Rectal smooth muscle tissue (tissue), 1 donor: ENCODE results near the gene ANO3.

Experiments used
- H3K27ac ChIP-seq: one replicate; pipeline ENCODE4 v1.7.0; 2013; ENCODE audit warnings: low read depth, low read length, inconsistent platforms
- H3K27me3 ChIP-seq: one replicate; pipeline ENCODE4 v1.7.0; 2013; ENCODE audit warnings: low read length; ENCODE audit not compliant: control insufficient read depth, insufficient read depth
- H3K36me3 ChIP-seq: one replicate; pipeline ENCODE4 v1.7.0; 2013; ENCODE audit warnings: low read length; ENCODE audit not compliant: control insufficient read depth, insufficient read depth
- H3K4me1 ChIP-seq: one replicate; pipeline ENCODE4 v1.7.0; 2013; ENCODE audit warnings: low read length; ENCODE audit not compliant: control insufficient read depth, insufficient read depth
- H3K4me3 ChIP-seq: one replicate; pipeline ENCODE4 v1.7.0; 2013; ENCODE audit warnings: low read length
- H3K9ac ChIP-seq: one replicate; pipeline ENCODE4 v1.7.0; 2013; ENCODE audit warnings: low read length

ANO3 gene

DNA sequence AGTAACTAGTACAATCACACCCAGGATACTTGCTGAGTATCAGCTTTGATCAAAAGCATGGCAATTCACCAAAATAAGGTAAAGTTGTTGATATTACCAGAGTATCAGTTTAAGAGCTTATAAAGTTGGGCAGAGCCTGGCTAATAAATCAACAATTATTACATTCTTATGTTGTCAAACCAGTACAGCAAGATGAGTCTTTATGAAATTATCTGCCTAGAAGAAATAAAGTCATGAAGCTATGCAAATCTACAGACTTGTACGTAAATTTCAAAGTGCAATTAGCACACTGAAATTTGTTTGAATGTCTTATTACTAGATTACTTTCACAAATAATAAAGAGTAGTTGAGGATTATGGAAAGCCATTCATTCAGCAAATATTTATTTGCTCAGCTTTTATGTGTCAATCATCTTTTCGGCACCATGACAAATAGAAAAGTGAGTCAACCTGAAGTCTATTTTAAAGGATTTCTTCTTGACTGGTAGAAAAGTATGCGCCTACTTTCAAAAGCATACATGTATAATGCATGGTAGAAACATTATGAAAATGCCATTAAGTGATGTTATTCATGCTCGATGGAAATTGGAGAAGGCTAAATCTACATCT is 5.0 kb upstream of the ANO3 start:
- no peaks in the 10 kb centered on the region for H3K4me1 ChIP-seq
- H3K27me3 ChIP-seq = no peaks in the 10 kb centered on the region
- H3K27ac ChIP-seq = no peak overlapping the region
- no peak overlapping the region for H3K4me3 ChIP-seq
- H3K9ac ChIP-seq = no peak overlapping the region
- H3K36me3 ChIP-seq = no peaks in the 10 kb centered on the region

GRCh38 chr11:26329206-26329605 is 2.7 kb upstream of the ANO3 start:
- Histone ChIP-seq H3K4me1 (no peaks in the 10 kb centered on the region), H3K36me3 (no peaks in the 10 kb centered on the region), H3K4me3 (no peak overlapping the region), H3K9ac (no peak overlapping the region), H3K27ac (no peak overlapping the region), H3K27me3 (no peaks in the 10 kb centered on the region)

GRCh38 chr11:26330262-26330661 is 1.7 kb upstream of the ANO3 start:
- H3K27ac ChIP-seq = no peak overlapping the region
- no peaks in the 10 kb centered on the region for H3K4me1 ChIP-seq
- H3K9ac ChIP-seq = no peak overlapping the region
- H3K36me3 ChIP-seq = no peaks in the 10 kb centered on the region
- no peak overlapping the region for H3K4me3 ChIP-seq
- no peaks in the 10 kb centered on the region for H3K27me3 ChIP-seq

GRCh38 chr11:26332572-26332915 is 614 bp downstream of the ANO3 start:
- peak overlapping the region; percentile 55 for H3K4me3 ChIP-seq
- no peaks in the 10 kb centered on the region for H3K36me3 ChIP-seq
- H3K9ac ChIP-seq = no peak overlapping the region
- H3K27me3 ChIP-seq = no peaks in the 10 kb centered on the region
- H3K4me1 ChIP-seq = no peaks in the 10 kb centered on the region
- no peak overlapping the region for H3K27ac ChIP-seq

GRCh38 chr11:26333906-26334305 is 2.0 kb downstream of the ANO3 start:
- H3K9ac ChIP-seq = no peak overlapping the region
- no peak overlapping the region for H3K27ac ChIP-seq
- H3K27me3 ChIP-seq = no peaks in the 10 kb centered on the region
- no peaks in the 10 kb centered on the region for H3K4me1 ChIP-seq
- H3K4me3 ChIP-seq = no peak overlapping the region
- no peaks in the 10 kb centered on the region for H3K36me3 ChIP-seq

DNA sequence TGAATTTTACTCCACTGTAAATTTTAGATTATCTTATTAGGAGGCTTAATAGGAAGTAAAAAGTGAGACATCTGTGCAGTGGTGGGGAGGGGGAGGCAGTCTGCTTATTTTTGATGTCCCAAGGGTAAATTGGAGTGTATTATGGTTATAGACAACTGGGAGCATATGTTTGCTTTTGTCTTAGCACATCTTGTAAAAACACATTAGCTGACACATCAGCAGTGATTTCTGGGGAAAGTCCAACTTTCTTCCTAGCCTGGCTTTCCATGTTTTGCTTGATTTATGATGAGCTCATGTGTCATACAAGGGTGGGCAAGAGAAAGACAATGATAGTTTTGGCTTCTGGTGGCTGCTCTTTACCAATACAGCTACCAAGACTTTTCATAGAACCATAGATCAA is 4.0 kb downstream of the ANO3 start:
- Histone ChIP-seq H3K27ac (no peak overlapping the region), H3K4me3 (no peak overlapping the region), H3K4me1 (no peaks in the 10 kb centered on the region), H3K27me3 (no peaks in the 10 kb centered on the region), H3K36me3 (no peaks in the 10 kb centered on the region), H3K9ac (no peak overlapping the region)

DNA sequence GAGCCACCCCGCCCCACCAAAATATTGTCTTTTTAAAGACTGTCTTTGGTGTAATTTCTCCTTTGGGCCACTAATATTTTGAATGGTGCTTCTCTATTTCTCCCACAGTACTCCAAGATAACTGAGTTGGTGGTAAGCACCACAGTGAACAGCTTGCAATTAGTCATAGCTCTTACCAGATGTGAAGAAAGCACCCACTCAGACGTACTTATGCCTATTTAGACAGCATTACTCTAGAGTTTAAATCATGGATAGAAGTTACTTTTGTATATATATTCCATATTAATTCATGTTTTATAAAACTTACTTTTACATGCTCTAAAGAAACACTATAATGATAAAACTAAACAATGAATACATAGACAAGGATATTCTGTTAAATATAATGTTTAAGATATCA is 12.7 kb downstream of the ANO3 start:
- no peaks in the 10 kb centered on the region for H3K27me3 ChIP-seq
- no peak overlapping the region for H3K27ac ChIP-seq
- no peaks in the 10 kb centered on the region for H3K36me3 ChIP-seq
- no peak overlapping the region for H3K4me3 ChIP-seq
- H3K9ac ChIP-seq = no peak overlapping the region
- H3K4me1 ChIP-seq = no peaks in the 10 kb centered on the region

- Histone ChIP-seq H3K27ac (no peak overlapping the region), H3K4me1 (no peaks in the 10 kb centered on the region), H3K27me3 (no peaks in the 10 kb centered on the region), H3K4me3 (no peak overlapping the region), H3K9ac (no peak overlapping the region), H3K36me3 (no peaks in the 10 kb centered on the region)
These were observed 16.8 kb downstream of the ANO3 start for GRCh38 chr11:26348776-26349175.

DNA sequence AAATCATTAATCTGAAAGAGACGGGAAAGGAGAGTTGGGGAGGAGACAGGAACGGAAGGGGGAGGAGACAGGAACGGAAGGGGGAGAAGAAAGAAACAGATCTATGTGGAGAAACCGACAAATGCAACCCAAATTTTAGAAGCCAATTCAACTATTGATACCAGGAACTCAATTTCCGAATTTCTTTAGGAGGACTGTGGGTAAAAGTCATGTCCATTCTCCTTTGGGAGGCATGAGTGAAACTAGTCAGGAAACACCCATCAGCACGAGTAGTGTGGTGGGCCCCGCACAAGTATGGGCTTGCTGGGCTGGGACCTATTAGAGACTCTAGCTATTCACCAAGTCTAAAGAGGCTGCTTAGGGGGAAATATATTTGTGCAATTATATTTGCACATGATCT is 18.1 kb downstream of the ANO3 start:
- no peak overlapping the region for H3K9ac ChIP-seq
- no peak overlapping the region for H3K4me3 ChIP-seq
- no peak overlapping the region for H3K27ac ChIP-seq
- H3K27me3 ChIP-seq = no peaks in the 10 kb centered on the region
- H3K36me3 ChIP-seq = no peaks in the 10 kb centered on the region
- H3K4me1 ChIP-seq = no peaks in the 10 kb centered on the region

- H3K27ac ChIP-seq = no peak overlapping the region
- no peaks in the 10 kb centered on the region for H3K36me3 ChIP-seq
- no peaks in the 10 kb centered on the region for H3K4me1 ChIP-seq
- H3K9ac ChIP-seq = no peak overlapping the region
- H3K4me3 ChIP-seq = no peak overlapping the region
- H3K27me3 ChIP-seq = no peaks in the 10 kb centered on the region
These were observed 21.1 kb downstream of the ANO3 start for GRCh38 chr11:26353010-26353409.

DNA sequence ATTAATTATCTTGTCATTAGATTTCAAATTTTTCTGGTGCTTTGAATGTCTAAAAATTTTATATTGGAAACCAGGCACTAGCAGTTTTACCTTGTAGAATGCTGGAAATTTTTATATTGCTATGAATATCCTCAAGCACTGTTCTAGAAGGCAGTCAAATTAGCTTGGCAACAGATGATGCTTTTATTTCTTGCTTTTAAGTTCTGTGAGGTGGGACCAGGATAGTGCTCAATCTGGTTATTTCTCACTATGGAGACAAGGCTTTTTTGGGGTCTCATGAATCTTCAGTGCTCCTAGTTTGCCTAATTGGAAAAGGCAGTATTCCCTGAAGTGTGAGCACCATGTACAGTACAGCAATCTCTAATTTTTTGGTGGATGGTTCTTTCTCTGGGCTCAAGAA is 27.1 kb downstream of the ANO3 start:
- Histone ChIP-seq H3K27me3 (no peaks in the 10 kb centered on the region), H3K36me3 (no peaks in the 10 kb centered on the region), H3K9ac (no peak overlapping the region), H3K4me3 (no peak overlapping the region), H3K4me1 (no peaks in the 10 kb centered on the region), H3K27ac (no peak overlapping the region)

DNA sequence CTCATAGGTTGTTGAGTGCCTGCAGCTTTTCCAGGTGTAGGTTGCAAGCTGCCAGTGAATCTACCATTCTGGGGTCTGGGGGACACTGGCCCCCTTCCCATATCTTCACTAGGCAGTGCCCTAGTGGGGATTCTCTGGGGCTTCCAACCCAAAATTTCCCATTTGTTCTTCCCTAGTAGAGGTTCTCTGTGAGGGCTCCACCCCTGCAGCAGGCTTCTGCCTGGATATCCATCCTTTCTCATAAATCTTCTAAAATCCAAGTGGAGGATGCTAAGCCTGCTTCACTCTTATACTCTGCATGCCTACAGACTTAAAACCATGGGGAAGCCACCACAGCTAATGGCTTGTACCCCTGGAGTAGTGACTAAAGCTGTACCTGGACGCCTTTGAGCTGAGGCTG is 33.4 kb downstream of the ANO3 start:
- no peak overlapping the region for H3K4me3 ChIP-seq
- H3K4me1 ChIP-seq = no peaks in the 10 kb centered on the region

DNA sequence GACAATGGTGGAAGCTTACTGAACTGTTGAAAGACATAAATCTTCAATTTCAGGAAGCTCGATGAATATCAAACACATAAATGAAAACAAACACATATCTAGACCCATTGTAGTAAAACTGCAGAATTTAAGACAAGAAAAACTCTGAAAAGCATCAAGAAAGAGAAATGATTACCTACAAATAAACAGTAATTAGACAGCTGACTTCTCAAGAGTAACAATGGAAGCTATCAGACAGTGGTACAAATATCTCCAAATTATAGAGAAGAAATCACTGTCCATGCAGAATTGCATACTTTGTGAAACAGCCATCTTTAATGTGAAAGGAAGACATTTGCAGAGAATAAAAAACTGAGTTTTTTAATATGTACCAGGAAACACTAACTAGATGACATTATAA is 45.7 kb downstream of the ANO3 start:
- Histone ChIP-seq H3K27ac (no peak overlapping the region), H3K36me3 (no peaks in the 10 kb centered on the region), H3K9ac (no peak overlapping the region), H3K4me3 (no peak overlapping the region), H3K27me3 (no peaks in the 10 kb centered on the region), H3K4me1 (no peaks in the 10 kb centered on the region)

More for the DNA sequence above, 33.4 kb downstream of the ANO3 start:
- H3K27ac ChIP-seq = no peak overlapping the region
- no peak overlapping the region for H3K9ac ChIP-seq
- H3K36me3 ChIP-seq = no peaks in the 10 kb centered on the region
- no peaks in the 10 kb centered on the region for H3K27me3 ChIP-seq
